Transverse colon (tissue), 4 donors: Measurements from ENCODE around the gene RPL37. TPM values are rescaled to one million over a fixed set of nuclear protein-coding genes. Genes with fewer than 3 reads are reported as not detected.

Experiments used
- DNase-seq: peaks from one replicate; pipeline ENCODE4 v3.0.0-alpha.2; 2019
- H3K27ac ChIP-seq, 4 donors: fragments of 200-600 bp; sonication (generic); 2 replicates each; pipeline ENCODE4 v1.5.1; 2016 to 2018; ENCODE audit warnings: inconsistent platforms in 4 of 4
- H3K27me3 ChIP-seq: fragments of 200-600 bp; sonication (generic); 2 replicates; pipeline ENCODE4 v1.5.1; 2017; ENCODE audit warnings: inconsistent platforms
- H3K36me3 ChIP-seq, 4 donors: fragments of 200-600 bp; sonication (generic); 2 replicates each; pipeline ENCODE4 v1.5.1; 2017 to 2019; ENCODE audit warnings: inconsistent platforms in 4 of 4
- H3K4me1 ChIP-seq, 4 donors: fragments of 200-600 bp; sonication (generic); 2 replicates each; pipeline ENCODE4 v1.5.1; 2017 to 2020; ENCODE audit warnings: inconsistent platforms in 4 of 4
- H3K4me3 ChIP-seq, 4 donors: fragments of 200-600 bp; sonication (generic); 1 replicate in 1 of 4; 2 replicates in 3 of 4; pipeline versions ENCODE4 v1.5.1 to v1.6.1; 2017 to 2019; ENCODE audit warnings: inconsistent platforms in 4 of 4
- H3K9me3 ChIP-seq, 2 donors: fragments of 200-600 bp; sonication (generic); 2 replicates each; pipeline ENCODE4 v1.5.1; 2017 to 2019; ENCODE audit warnings: inconsistent platforms in 2 of 2
- EP300 ChIP-seq: sonication (generic); formaldehyde crosslinking; IDR thresholded peaks from one replicate; pipeline ENCODE4 v1.6.1; 2017; ENCODE audit warnings: antibody characterized with exemption, low read depth
- POLR2A ChIP-seq: fragments of 450-650 bp; IDR thresholded peaks from one replicate; pipeline ENCODE4 v1.6.1; 2016; ENCODE audit warnings: antibody characterized with exemption, mild to moderate bottlenecking, moderate library complexity
- POLR2AphosphoS5 ChIP-seq, 3 donors: sonication (generic); formaldehyde crosslinking; IDR thresholded peaks; one replicate each; pipeline ENCODE4 v1.6.1; 2016; ENCODE audit warnings: antibody characterized with exemption in 3 of 3
- WGBS, 2 donors: methylation state at CpG; one replicate each; pipeline ENCODE4 v1.1.5; 2018; ENCODE audit warnings: low coverage in 1 of 2; 5-methylcytosine and 5-hydroxymethylcytosine counted together
- in situ Hi-C, 4 donors: fragments of 200-750 bp; cut with MboI; loops; one replicate each; pipeline versions ENCODE4 v1.15.0 to v1.15.1; 2017; ENCODE audit warnings: low sequenced_read_pairs in 3 of 4, low pct_ligation_motif_present in 1 of 4, low pct_unique_long_range_greater_than_20kb in 1 of 4
- intact Hi-C: fragments of 100-400 bp; cut with DNase I; formaldehyde crosslinking; loops from one replicate; pipeline ENCODE4 v1.15.1; 2023; ENCODE audit warnings: low total_unique reads
- total RNA-seq, 4 donors: library from RNA; depleted of rRNA; stranded (reverse); fragments of >200 nt; gene quantifications; one replicate each; pipeline ENCODE4 v1.1.0, GENCODE V29; 2016
- TF ChIP-seq, protein P1 (sequence below), 5 experiments: fragments of 200-600 bp in 3 of 5; fragments of 450-650 bp in 2 of 5; sonication (generic) in 3 of 5; IDR thresholded peaks; 1 replicate in 2 of 5; 2 replicates in 3 of 5; pipeline ENCODE4 v1.5.1; 2016 to 2017; ENCODE audit warnings: antibody characterized with exemption in 5 of 5, inconsistent platforms in 3 of 5, mild to moderate bottlenecking in 2 of 5, moderate library complexity in 1 of 5

Gene RPL37
- total RNA-seq, 4 donors from 2014 or later = 15.1 to 157 (median 90.5) TPM

DNA sequence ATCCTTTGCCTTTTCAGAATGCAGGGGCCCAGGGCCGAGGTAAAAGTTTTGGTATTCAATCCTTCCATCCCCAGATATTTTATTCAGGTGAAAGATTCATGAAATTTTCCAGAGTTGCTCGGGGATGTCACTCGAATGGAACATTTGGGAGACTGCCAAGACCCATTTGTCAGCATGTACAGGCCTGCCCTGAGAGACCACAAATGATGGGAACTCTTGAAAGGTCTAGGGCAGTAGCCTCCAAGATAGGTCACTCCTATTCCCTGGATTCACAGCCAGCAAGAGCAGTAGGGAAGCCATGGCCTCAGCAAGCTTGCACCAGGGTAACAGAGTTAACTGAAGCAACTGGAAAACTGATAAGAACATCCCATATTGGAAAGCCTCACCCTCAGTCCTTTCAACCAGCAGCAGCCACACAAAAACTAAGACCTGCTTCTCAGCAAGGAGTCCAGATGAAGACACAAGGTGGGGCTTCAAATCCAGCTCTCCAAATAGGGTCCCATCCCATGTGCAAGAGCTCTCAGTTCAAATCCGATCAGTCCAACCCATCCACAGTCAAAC is 18.7 kb upstream of the RPL37 start:
- DNase-seq = no peak
- H3K27me3 ChIP-seq = no peaks in the 10 kb centered on the region
- no peaks in the 10 kb centered on the region for H3K36me3 ChIP-seq
- in situ Hi-C loops = no loop called here
- intact Hi-C loops = no loop called here
- no peak overlapping the region for H3K27ac ChIP-seq
- no peak overlapping the region for H3K4me3 ChIP-seq
- no peaks in the 10 kb centered on the region for H3K4me1 ChIP-seq
- no peaks in the 10 kb centered on the region for H3K9me3 ChIP-seq
- 74% methylated on average over 4 of the region's 4 CpGs; no CpG with 5 or more reads in 1 of the 2 donors for WGBS, 2 donors
- no peak for TF ChIP-seq POLR2A
- TF ChIP-seq, protein P1, sequence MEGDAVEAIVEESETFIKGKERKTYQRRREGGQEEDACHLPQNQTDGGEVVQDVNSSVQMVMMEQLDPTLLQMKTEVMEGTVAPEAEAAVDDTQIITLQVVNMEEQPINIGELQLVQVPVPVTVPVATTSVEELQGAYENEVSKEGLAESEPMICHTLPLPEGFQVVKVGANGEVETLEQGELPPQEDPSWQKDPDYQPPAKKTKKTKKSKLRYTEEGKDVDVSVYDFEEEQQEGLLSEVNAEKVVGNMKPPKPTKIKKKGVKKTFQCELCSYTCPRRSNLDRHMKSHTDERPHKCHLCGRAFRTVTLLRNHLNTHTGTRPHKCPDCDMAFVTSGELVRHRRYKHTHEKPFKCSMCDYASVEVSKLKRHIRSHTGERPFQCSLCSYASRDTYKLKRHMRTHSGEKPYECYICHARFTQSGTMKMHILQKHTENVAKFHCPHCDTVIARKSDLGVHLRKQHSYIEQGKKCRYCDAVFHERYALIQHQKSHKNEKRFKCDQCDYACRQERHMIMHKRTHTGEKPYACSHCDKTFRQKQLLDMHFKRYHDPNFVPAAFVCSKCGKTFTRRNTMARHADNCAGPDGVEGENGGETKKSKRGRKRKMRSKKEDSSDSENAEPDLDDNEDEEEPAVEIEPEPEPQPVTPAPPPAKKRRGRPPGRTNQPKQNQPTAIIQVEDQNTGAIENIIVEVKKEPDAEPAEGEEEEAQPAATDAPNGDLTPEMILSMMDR (IDR thresholded peaks at IDR 0.05) = no peak
- no peak for TF ChIP-seq EP300
- no peak for TF ChIP-seq POLR2AphosphoS5 (IDR thresholded peaks at IDR 0.05)

DNA sequence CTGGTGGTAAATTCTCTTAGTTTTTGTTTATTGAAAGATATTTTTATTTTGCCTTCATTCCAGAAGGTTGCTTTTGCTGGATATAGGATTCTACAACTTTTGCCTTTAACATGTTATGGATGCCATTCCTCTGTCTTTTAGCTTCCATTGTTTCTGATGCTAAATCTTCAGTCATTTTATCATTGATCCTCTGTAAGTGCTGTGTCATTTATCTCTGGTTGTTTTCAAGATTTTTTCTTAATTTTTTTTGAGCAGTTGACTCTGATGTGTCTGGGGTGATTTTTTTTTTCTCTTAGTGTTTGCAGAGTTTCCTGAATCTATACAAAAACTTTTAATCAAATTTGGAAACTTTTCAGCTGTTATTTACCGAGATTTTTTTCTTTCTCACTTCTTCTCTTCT is 12.5 kb upstream of the RPL37 start:
- 88 to 90% methylated on average over 1 of the region's 1 CpG for WGBS, 2 donors
- intact Hi-C loops = no loop called here
- in situ Hi-C loops = no loop called here
- TF ChIP-seq POLR2A (no peak), EP300 (no peak), POLR2AphosphoS5 (IDR thresholded peaks at IDR 0.05) (no peak)
- TF ChIP-seq, protein P1 (IDR thresholded peaks at IDR 0.05) = no peak
- Histone ChIP-seq H3K36me3 (no peaks in the 10 kb centered on the region), H3K27me3 (peaks cover 5% of the 10 kb centered on the region), H3K27ac (no peak overlapping the region), H3K4me1 (no peaks in the 10 kb centered on the region), H3K4me3 (no peak overlapping the region), H3K9me3 (no peaks in the 10 kb centered on the region)
- DNase-seq = no peak

DNA sequence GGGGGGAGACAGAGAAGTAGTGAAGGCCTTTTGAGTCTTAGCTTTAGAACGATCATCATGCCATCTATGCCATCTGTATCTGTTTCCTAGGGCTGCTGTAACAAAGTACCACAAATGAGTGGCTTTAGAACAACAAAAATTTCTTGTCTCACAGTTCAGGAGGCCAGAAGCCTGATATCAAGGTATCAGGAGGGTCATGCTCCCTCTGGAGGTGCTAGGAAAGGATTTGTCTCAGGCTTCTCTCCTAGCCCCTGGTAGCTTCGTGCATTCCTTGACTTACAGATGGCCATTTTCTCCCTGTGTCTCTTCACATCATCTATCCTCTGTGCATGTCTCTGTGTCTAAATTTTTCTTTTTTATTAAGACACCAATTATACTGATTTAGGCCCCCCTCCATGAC is 11.3 kb upstream of the RPL37 start:
- Histone ChIP-seq H3K4me1 (no peaks in the 10 kb centered on the region), H3K9me3 (no peaks in the 10 kb centered on the region), H3K27ac (no peak overlapping the region), H3K4me3 (no peak overlapping the region), H3K36me3 (no peaks in the 10 kb centered on the region), H3K27me3 (peaks cover 8% of the 10 kb centered on the region)
- intact Hi-C loops (no loop called here), in situ Hi-C loops (no loop called here)
- DNase-seq = no peak
- TF ChIP-seq, protein P1 (IDR thresholded peaks at IDR 0.05) = no peak
- TF ChIP-seq POLR2AphosphoS5 (IDR thresholded peaks at IDR 0.05) (no peak), POLR2A (no peak), EP300 (no peak)
- WGBS, 2 donors = 85 to 88% methylated on average over 2 of the region's 2 CpGs

DNA sequence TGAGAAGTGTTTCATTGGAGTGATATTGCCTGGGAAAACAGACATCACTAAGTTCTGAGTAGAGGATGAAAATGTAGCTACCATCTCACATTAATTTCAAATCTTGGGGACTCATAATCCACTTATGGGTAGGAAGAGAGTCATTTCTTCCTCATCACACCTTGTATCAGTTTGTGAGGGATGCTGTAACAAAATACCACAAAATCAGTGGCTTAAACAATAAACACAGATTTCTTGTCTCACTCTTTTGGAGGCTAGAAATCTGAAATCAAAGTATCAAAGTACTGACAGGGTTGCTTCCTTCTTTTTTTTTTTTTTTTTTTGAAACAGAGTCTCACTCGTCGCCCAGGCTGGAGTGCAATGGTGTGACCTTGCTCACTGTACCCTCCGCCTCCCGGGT is 9.5 kb upstream of the RPL37 start:
- Histone ChIP-seq H3K36me3 (no peaks in the 10 kb centered on the region), H3K27ac (no peak overlapping the region), H3K4me1 (no peaks in the 10 kb centered on the region), H3K27me3 (peaks cover 8% of the 10 kb centered on the region), H3K4me3 (no peak overlapping the region), H3K9me3 (no peaks in the 10 kb centered on the region)
- TF ChIP-seq POLR2A = no peak
- TF ChIP-seq EP300 = no peak
- no peak for TF ChIP-seq POLR2AphosphoS5 (IDR thresholded peaks at IDR 0.05)
- TF ChIP-seq, protein P1 (IDR thresholded peaks at IDR 0.05) = no peak
- 89% methylated on average over 4 of the region's 4 CpGs; no CpG with 5 or more reads in 1 of the 2 donors for WGBS, 2 donors
- in situ Hi-C loops = no loop called here
- intact Hi-C loops = no loop called here
- no peak for DNase-seq
